Activated naive CD4-positive, alpha-beta T cell treated with anti-CD3 and anti-CD28 coated beads, Interleukin-2, amount 50 U/mL, for 16 hours (primary cell): Measurements from ENCODE around the gene S100A10.

ENCODE experiments used
- DNase-seq: peaks from one replicate; pipeline ENCODE4 v3.0.0-alpha.2; 2020

Gene S100A10

GRCh38 chr1:152009691-152010090, 16.0 kb upstream of the S100A10 start:
- no peak for DNase-seq

GRCh38 chr1:152007047-152007446, 13.4 kb upstream of the S100A10 start:
- no peak for DNase-seq

DNA sequence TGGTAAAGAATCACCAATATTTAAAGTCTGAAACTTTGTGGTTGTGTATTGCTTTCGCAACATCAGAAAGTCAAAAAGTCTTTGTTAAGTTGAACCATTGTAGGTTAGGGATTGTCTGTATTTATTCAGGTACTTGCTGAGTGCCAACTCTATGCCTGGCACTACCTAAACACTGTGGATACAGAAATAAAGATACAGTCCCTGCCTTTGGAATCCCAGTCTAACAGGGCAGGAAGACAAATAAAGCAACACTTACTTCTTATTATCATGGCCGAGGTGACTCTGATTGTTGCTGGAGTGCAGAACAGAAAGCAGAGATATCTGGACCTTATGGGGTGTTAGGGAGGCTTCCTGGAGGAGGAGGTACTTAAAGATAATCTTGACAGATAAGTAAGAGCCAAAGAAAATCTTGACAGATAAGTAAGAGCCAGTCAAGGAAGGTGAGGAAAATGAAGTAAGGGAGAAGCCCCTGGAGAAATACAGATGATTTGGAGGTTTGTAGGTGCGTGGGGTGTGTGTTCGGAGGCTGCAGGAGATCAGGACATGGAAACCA, 11.8 kb upstream of the S100A10 start:
- DNase-seq: no peak

- DNase-seq: no peak
Measured at GRCh38 chr1:152003846-152004442, 10.3 kb upstream of the S100A10 start.

GRCh38 chr1:152002960-152003359, 9.3 kb upstream of the S100A10 start:
- DNase-seq: no peak

DNA sequence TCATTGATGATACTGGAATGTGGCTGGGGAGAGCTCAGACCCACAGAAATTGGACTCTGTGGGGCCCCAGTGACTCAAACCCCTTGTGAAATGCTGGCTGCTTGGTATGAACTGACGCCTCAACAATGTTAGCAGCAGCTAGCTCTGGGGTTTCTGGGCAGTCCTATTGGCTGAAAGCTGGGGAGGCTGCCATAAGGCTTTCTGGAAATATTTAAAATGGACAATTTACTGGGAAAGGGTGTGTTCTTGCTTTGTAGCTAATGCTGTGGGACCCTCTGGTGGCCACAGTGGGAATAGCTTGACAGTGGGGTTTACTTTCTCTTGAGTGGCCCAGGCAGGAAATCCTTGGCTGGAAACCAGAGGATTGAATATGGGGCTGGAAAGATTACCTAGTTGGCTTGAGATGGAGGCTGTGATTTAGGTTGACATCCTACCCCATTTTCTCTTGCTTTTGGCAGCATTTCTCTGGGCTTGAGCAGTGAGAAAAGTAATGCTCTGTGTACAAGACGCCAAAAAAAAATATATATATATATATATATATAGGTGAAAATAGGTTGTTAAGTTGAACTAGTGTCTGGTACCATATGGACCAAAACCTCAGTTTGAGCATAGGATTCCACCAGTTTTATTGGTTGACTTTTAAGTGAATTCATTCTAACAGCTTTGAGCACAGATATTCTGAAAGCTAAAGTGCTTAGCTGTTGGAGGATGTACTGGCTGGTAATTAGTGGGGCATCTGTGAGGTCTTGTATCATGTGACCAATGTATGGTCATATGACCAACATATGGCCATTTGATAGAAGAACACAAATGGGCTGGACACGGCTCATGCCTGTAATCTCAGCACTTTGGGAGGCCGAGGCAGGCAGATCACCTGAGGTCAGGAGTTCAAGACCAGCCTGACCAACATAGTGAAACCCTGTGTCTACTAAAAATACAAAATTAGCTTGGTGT, 8.2 kb upstream of the S100A10 start:
- DNase-seq: peak; percentile 77

- no peak for DNase-seq
Measured at GRCh38 chr1:152000964-152001630, 7.4 kb upstream of the S100A10 start.

- DNase-seq: no peak
Measured at GRCh38 chr1:151998611-151999362, 5.1 kb upstream of the S100A10 start.

- DNase-seq: no peak
Measured at GRCh38 chr1:151997284-151997570, 3.6 kb upstream of the S100A10 start.

DNA sequence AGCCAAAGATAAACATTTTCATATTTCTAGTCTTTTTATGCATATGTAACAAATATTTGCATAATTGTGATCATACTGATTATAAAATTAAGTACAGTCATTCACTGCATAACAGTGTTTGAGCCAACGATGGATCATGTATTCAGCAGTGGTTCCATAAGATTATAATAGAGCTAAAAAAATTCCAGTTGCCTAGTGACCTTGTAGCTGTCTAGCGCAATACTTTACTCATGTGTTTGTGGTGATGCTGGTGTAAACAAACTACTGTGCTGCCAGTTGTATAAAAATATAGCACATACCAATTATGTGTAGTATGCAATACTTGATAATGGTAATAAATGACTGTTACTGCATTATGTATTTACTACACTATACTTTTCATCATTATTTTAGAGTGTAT, 2.1 kb upstream of the S100A10 start:
- no peak for DNase-seq

DNA sequence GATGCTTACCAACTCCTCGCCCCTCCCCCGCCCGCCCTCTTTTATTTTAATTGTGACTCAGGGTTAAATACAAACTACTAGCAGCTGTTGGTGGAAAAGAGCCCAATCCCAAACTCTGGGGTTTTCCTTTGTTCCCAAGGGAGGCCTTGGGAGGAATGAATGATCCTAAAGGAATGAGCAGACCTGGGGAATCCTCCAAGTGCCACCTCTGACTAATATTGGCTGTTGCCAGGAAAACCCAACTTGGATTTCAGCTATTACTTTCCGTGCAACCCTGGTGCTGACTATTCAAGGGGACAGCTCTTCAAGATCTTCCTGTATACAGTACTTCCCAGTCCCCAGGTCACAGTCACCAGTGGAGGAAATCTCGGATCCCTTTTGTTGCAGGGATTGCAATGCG, 1.3 kb upstream of the S100A10 start:
- DNase-seq: no peak

- DNase-seq: peak; percentile 28
Measured at GRCh38 chr1:151993084-151993733, 450 bp downstream of the S100A10 start.

DNA sequence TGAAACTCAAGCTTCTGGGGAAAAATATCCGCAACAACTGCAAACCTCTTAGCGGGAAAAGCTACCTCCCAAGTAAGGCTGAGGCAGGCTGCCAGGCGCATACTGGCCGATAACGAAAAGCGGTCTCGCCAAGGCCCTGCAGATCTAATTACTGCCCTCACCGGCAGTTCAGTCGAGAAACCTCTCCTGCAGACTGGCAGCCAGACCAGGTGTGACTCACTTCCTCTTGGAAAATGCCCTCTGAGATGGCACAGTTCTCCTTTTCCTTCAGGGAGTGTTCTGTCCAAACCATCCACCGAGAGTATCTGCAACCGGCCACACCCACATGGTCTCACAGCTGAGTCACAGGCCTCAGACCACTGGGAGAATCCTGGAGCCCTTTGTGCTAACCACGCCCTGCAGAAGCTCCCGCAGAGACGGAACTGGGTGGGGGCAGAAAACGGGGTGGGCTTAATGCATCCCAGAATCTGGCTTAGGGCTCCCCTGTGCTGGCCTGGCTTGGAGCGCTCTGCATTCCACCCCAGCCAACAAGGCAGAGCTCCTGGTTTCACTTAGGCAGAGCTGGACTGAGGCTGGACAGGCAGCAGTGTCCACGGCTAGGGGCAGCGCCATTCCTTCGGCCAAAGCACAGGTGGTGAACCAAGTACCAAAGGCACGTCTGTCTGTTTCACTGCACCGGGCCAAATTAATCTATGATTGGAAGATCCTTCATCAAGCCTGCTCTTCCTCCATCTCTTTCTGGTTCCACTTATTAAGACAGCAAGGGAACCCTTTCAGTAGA, 1.2 kb downstream of the S100A10 start:
- no peak for DNase-seq

DNA sequence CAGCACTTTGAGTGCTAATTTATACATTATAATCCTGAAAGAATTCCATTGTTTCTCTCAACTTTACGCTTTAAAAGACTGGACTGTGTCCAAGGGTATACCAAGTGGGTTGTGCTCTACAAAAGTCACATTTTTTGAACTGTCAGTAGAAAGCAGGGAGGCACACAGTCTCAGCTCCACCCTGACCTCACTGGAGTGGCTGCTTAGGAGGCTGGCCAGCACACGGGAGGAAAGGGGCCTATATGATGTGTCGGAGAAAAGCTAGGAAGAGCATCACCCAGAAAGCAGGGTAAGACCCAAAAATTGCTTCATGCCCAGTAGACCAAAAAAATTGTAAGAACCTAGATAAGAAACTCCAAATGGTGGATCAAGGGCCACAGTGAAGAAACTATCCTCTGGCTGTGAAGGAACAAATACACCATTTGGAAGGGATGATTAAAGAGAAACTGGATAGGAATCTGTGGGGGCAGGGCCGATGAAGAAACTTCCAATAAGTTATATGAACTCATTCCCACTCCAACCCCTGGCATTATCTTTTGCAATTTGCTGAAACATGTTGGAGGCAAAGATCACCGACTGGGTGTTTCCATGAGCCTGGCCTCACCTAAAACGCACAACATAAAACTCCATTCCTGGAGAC, 1.9 kb downstream of the S100A10 start:
- DNase-seq: no peak

GRCh38 chr1:151990856-151991198, 2.8 kb downstream of the S100A10 start:
- DNase-seq: no peak

DNA sequence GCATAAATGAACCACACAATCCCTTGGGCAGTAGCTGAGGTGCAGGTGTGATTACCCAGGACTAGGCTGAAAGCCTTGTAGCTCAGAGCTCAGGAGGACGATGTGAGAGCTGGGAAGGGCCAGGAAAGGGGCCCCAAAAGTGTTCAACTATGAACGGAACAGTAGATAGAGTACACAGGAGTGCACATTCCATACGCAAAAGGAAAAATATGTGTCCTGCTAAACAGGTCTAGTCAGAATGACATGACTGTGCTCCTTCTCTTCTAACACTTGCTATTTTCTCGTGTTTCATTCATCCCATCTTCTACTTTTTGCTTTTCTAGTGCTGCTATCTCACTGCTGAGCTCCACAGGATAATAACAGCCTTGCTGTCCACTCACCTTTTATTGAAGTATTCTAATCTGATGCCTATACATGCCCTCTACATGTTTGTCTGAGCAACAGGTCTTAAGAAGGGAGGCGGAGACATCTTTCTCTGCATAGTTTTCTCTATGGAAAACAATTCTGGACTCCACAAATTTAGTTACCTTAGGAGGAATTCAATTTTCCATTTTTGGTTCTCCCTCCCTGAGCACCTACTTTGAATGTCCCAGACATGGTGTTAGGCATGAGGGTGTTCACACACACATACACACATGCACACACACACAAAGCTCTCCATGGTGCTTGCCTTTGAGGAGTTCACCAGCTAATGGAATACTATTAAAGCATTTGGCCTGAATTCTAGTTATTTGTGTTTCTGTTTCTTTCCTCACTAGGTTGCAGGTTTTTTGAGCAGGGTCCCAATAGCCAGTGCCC, 3.4 kb downstream of the S100A10 start:
- DNase-seq: no peak

DNA sequence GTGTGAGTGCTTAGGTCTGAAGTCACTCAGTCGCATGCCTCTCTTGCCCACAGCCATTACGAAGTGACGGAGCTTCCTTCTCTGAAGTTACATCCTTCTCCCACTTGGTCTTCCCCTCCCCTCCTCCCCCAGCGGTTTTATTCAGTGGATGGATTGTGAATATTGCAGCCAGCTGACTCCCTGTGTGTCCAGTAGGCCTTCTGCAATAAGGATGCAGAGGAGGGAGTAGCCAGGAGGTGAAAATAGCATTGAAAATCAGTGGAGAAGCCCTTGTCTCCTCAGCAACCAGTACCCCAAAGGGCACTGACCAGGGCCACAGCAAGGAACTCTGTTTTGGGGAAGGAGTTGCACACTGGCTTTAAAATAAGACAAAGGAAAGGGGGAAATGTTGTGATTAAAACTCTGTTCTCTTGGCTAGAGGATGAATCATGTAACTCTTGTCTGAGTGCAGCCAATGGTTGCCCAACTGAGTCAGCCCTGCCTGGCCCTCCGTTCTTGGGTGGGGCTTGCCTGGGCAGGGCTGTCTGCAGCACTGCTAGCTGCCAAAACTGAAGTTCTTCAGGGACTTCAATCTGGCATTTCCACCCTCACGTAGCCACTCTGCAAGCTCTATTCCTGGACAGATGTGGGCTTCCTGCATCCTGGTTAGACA, 4.3 kb downstream of the S100A10 start:
- no peak for DNase-seq

DNA sequence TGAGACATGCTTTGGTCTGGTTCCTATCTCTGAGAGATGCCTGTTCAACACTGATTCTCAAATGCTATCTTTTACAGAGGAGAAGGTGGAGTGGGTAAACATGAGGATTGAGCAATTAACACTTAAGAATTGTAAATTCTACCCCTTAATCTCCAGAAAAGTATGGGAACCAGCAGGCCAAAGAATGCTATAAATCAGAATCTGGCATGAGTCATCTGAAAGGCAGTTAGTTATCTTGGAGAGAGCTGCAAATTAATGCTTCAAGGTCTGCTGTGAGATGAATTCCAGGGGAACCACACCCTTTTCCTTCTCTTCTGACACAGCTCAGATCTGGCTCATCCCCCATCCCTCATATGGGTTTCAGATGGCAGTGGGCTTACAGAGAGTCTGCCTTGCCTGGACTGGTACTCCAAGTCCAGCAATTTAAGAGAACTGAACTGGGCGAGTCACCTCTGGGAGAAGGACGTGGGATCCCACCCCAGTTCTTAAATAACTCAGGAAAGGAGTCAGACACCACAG, 5.2 kb downstream of the S100A10 start:
- DNase-seq: no peak

- no peak for DNase-seq
Measured at GRCh38 chr1:151986501-151987190, 7.0 kb downstream of the S100A10 start.
